ENCODE results near the gene STXBP6.
A peak's percentile ranks its signal among the peaks of the same experiment; 100 is the strongest.

DNA sequence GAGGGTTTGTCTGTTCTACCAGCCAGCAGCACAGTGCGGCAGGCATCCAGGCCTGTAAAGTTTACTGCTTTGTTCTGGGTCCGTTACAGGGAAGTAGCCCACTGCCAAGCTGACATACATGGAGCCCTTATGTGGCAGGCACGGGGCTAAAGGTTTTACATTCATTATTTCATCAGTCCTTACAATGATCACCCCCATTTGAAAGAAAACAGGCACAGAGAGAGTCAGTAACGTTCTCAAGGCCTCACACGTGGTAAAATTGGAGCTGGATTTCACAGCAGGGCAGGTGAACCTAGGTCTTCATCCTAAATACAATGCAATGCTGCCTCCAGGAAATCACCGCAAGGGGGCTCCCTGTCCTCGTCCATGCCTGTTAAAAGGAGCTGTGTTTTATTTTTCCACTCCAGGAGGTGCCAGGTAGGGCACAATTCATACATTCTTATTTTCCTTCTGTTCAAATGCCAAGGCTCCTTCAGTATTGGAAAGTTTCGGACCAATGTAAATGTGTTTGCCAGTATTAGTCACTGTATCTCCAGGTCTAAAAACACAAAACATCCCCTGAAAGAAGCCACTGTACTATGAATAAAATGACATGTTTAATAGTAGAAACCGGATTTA, 243.8 kb downstream of the STXBP6 start:
- TF ChIP-seq POLR2A (IDR thresholded peaks at IDR 0.05; ENCODE audit: extremely low read depth, insufficient read length) (no peak), CTCF (IDR thresholded peaks at IDR 0.05; ENCODE audit: low read depth, low read length) (peak; percentile 79)

Data from NB4 (cell line).